ENCODE results near the gene GEN1.

GEN1 gene

DNA sequence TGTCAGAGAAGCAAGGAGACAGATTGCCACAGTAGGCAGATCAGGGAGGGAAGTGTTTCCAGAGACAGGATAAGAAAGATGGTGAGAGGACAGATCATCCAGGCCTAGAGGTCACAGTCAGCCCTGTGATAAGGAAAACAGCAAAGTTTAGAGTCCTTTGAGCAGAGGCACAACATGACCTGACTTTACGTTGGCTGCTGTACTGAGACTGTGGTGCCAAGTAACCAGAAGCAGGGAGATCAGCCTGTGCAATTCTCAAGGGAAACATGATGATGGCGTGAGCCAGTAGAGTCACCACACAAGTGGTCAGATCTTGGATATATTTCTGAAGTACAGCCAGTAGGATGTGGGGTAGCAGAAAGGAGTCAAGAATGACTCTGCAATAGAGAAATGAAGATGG is 44.0 kb upstream of the GEN1 start:
- no peak overlapping the region for H3K9ac ChIP-seq (ENCODE audit: low read length)
- H3K79me2 ChIP-seq (ENCODE audit: low read length): no peaks in the 10 kb centered on the region
- no peaks in the 10 kb centered on the region for H4K20me1 ChIP-seq (ENCODE audit: insufficient read depth, low read length)
- no peak overlapping the region for H2AFZ ChIP-seq (ENCODE audit: low read length)
- TF ChIP-seq, protein P1, sequence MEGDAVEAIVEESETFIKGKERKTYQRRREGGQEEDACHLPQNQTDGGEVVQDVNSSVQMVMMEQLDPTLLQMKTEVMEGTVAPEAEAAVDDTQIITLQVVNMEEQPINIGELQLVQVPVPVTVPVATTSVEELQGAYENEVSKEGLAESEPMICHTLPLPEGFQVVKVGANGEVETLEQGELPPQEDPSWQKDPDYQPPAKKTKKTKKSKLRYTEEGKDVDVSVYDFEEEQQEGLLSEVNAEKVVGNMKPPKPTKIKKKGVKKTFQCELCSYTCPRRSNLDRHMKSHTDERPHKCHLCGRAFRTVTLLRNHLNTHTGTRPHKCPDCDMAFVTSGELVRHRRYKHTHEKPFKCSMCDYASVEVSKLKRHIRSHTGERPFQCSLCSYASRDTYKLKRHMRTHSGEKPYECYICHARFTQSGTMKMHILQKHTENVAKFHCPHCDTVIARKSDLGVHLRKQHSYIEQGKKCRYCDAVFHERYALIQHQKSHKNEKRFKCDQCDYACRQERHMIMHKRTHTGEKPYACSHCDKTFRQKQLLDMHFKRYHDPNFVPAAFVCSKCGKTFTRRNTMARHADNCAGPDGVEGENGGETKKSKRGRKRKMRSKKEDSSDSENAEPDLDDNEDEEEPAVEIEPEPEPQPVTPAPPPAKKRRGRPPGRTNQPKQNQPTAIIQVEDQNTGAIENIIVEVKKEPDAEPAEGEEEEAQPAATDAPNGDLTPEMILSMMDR (IDR thresholded peaks at IDR 0.05; ENCODE audit: low read length): no peak
- TF ChIP-seq EZH2phosphoT487 (IDR thresholded peaks at IDR 0.05; ENCODE audit: low read length) (no peak), EZH2 (optimal IDR thresholded peaks at IDR 0.05; ENCODE audit: low read depth, low read length) (no peak)
- H3K27ac ChIP-seq (ENCODE audit: low read length): no peak overlapping the region
- H3K4me3 ChIP-seq (ENCODE audit: low read length): no peak overlapping the region
- peaks cover 5% of the 10 kb centered on the region; the same call in 1 of the 2 replicates for H3K36me3 ChIP-seq (replicated peaks; ENCODE audit: insufficient read depth, low read length)
- H3K4me2 ChIP-seq (ENCODE audit: low read depth, low read length): no peak overlapping the region
- no peaks in the 10 kb centered on the region for H3K9me3 ChIP-seq (replicated peaks; ENCODE audit: insufficient read depth, low read length)
- H3F3A ChIP-seq (ENCODE audit: insufficient read depth, low read length): no peaks in the 10 kb centered on the region
- no peaks in the 10 kb centered on the region for H3K27me3 ChIP-seq (replicated peaks; ENCODE audit: insufficient read depth, low read length)
- DNase-seq: no peak
- H3K9me2 ChIP-seq (replicated peaks; ENCODE audit: insufficient read depth, low read length): no peaks in the 10 kb centered on the region
- H3K4me1 ChIP-seq (ENCODE audit: low read length): no peaks in the 10 kb centered on the region

- no peaks in the 10 kb centered on the region for H3K27me3 ChIP-seq (replicated peaks; ENCODE audit: insufficient read depth, low read length)
- no peaks in the 10 kb centered on the region for H3K9me3 ChIP-seq (replicated peaks; ENCODE audit: insufficient read depth, low read length)
- no peaks in the 10 kb centered on the region for H3F3A ChIP-seq (ENCODE audit: insufficient read depth, low read length)
- TF ChIP-seq EZH2 (optimal IDR thresholded peaks at IDR 0.05; ENCODE audit: low read depth, low read length): no peak
- H3K36me3 ChIP-seq (replicated peaks; ENCODE audit: insufficient read depth, low read length): peaks cover 6% of the 10 kb centered on the region; the same call in 1 of the 2 replicates
- H2AFZ ChIP-seq (ENCODE audit: low read length): no peak overlapping the region
- H3K9me2 ChIP-seq (replicated peaks; ENCODE audit: insufficient read depth, low read length): no peaks in the 10 kb centered on the region
- H3K4me3 ChIP-seq (ENCODE audit: low read length): no peak overlapping the region
- no peaks in the 10 kb centered on the region for H4K20me1 ChIP-seq (ENCODE audit: insufficient read depth, low read length)
- H3K27ac ChIP-seq (ENCODE audit: low read length): no peak overlapping the region
- H3K9ac ChIP-seq (ENCODE audit: low read length): no peak overlapping the region
- DNase-seq: no peak
- H3K4me2 ChIP-seq (ENCODE audit: low read depth, low read length): no peak overlapping the region
- no peaks in the 10 kb centered on the region for H3K79me2 ChIP-seq (ENCODE audit: low read length)
- no peaks in the 10 kb centered on the region for H3K4me1 ChIP-seq (ENCODE audit: low read length)
Measured at GRCh38 chr2:17710547-17711248, 43.2 kb upstream of the GEN1 start.

GRCh38 chr2:17713291-17713690 is 40.6 kb upstream of the GEN1 start:
- Histone ChIP-seq H3K9ac (ENCODE audit: low read length) (no peak overlapping the region), H3K79me2 (ENCODE audit: low read length) (no peaks in the 10 kb centered on the region), H3K4me2 (ENCODE audit: low read depth, low read length) (no peak overlapping the region), H3K9me3 (replicated peaks; ENCODE audit: insufficient read depth, low read length) (no peaks in the 10 kb centered on the region), H3K36me3 (replicated peaks; ENCODE audit: insufficient read depth, low read length) (peaks cover 6% of the 10 kb centered on the region; the same call in 1 of the 2 replicates), H4K20me1 (ENCODE audit: insufficient read depth, low read length) (no peaks in the 10 kb centered on the region), H3F3A (ENCODE audit: insufficient read depth, low read length) (no peaks in the 10 kb centered on the region), H3K9me2 (replicated peaks; ENCODE audit: insufficient read depth, low read length) (no peaks in the 10 kb centered on the region), H3K4me1 (ENCODE audit: low read length) (no peaks in the 10 kb centered on the region), H3K27ac (ENCODE audit: low read length) (no peak overlapping the region), H3K27me3 (replicated peaks; ENCODE audit: insufficient read depth, low read length) (no peaks in the 10 kb centered on the region), H2AFZ (ENCODE audit: low read length) (no peak overlapping the region), H3K4me3 (ENCODE audit: low read length) (no peak overlapping the region)
- TF ChIP-seq EZH2 (optimal IDR thresholded peaks at IDR 0.05; ENCODE audit: low read depth, low read length) (no peak), EZH2phosphoT487 (IDR thresholded peaks at IDR 0.05; ENCODE audit: low read length) (no peak)
- TF ChIP-seq, protein P1 (IDR thresholded peaks at IDR 0.05; ENCODE audit: low read length): no peak
- no peak for DNase-seq

DNA sequence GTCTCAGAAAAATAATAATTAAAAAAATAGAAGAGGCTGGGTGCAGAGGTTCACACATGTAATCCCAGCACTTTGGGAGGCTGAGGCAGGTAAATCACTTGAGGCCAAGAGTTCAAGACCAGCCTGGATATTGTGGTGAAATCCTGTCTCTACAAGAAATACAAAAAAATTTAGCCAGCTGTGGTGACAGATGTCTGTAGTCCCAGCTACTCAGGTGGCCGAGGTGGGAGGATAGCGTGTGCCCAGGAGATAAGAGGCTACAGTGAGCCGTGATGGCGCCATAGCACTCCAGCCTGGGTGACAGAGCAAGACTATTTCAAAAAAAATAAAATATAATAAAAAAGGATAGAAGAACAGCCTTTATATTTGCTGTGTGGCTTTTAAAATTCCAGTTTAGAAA is 36.3 kb upstream of the GEN1 start:
- Histone ChIP-seq H3K36me3 (replicated peaks; ENCODE audit: insufficient read depth, low read length) (peaks cover 6% of the 10 kb centered on the region; the same call in 1 of the 2 replicates), H3K9me2 (replicated peaks; ENCODE audit: insufficient read depth, low read length) (no peaks in the 10 kb centered on the region), H3K27ac (ENCODE audit: low read length) (no peak overlapping the region), H3K79me2 (ENCODE audit: low read length) (no peaks in the 10 kb centered on the region), H3K27me3 (replicated peaks; ENCODE audit: insufficient read depth, low read length) (no peaks in the 10 kb centered on the region), H3K4me3 (ENCODE audit: low read length) (no peak overlapping the region), H3K9ac (ENCODE audit: low read length) (no peak overlapping the region), H3K9me3 (replicated peaks; ENCODE audit: insufficient read depth, low read length) (no peaks in the 10 kb centered on the region), H3K4me2 (ENCODE audit: low read depth, low read length) (no peak overlapping the region), H3F3A (ENCODE audit: insufficient read depth, low read length) (no peaks in the 10 kb centered on the region), H4K20me1 (ENCODE audit: insufficient read depth, low read length) (no peaks in the 10 kb centered on the region), H2AFZ (ENCODE audit: low read length) (no peak overlapping the region), H3K4me1 (ENCODE audit: low read length) (no peaks in the 10 kb centered on the region)
- TF ChIP-seq EZH2phosphoT487 (IDR thresholded peaks at IDR 0.05; ENCODE audit: low read length) (no peak), EZH2 (optimal IDR thresholded peaks at IDR 0.05; ENCODE audit: low read depth, low read length) (no peak)
- TF ChIP-seq, protein P1 (IDR thresholded peaks at IDR 0.05; ENCODE audit: low read length): no peak
- DNase-seq: no peak

Measured in MM.1S (cell line).